Adrenal gland (tissue), 5 donors: ENCODE measurements around the gene IST1.

ENCODE experiments used
- POLR2A ChIP-seq, 2 donors: fragments of 450-650 bp; IDR thresholded peaks; one replicate each; pipeline ENCODE4 v1.6.1; 2017; ENCODE audit warnings: antibody characterized with exemption in 2 of 2, mild to moderate bottlenecking in 2 of 2, moderate library complexity in 1 of 2
- TF ChIP-seq, protein P1 (sequence below), 6 experiments: fragments of 450-650 bp in 4 of 6; fragments of 200-600 bp in 2 of 6; sonication (generic) in 1 of 6; IDR thresholded peaks; 1 replicate in 5 of 6; 2 replicates in 1 of 6; pipeline versions ENCODE4 v1.5.1 to v1.8.0; 2016 to 2021; ENCODE audit warnings: antibody characterized with exemption in 6 of 6, mild to moderate bottlenecking in 2 of 6, moderate library complexity in 1 of 6
- donor health status: DM: no; HTN: no; CAD: no.

GRCh38 chr16:71904239-71904638 is 8.9 kb downstream of the IST1 start:
- TF ChIP-seq, protein P1, sequence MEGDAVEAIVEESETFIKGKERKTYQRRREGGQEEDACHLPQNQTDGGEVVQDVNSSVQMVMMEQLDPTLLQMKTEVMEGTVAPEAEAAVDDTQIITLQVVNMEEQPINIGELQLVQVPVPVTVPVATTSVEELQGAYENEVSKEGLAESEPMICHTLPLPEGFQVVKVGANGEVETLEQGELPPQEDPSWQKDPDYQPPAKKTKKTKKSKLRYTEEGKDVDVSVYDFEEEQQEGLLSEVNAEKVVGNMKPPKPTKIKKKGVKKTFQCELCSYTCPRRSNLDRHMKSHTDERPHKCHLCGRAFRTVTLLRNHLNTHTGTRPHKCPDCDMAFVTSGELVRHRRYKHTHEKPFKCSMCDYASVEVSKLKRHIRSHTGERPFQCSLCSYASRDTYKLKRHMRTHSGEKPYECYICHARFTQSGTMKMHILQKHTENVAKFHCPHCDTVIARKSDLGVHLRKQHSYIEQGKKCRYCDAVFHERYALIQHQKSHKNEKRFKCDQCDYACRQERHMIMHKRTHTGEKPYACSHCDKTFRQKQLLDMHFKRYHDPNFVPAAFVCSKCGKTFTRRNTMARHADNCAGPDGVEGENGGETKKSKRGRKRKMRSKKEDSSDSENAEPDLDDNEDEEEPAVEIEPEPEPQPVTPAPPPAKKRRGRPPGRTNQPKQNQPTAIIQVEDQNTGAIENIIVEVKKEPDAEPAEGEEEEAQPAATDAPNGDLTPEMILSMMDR (IDR thresholded peaks at IDR 0.05): no peak
- TF ChIP-seq POLR2A (IDR thresholded peaks at IDR 0.05): no peak
